Embryonic facial prominence (tissue), 1 donor: Measurements from ENCODE around the gene MCM7.

Experiments used
- DNase-seq: peaks from one replicate; pipeline ENCODE4 v3.0.0-alpha.2; 2016; ENCODE audit errors: extremely low spot score

The MCM7 gene

GRCh38 chr7:100071018-100071723, 30.0 kb downstream of the MCM7 start:
- no peak for DNase-seq

- no peak for DNase-seq
These were observed 31.2 kb downstream of the MCM7 start for GRCh38 chr7:100069991-100070390.

GRCh38 chr7:100066953-100067352, 34.2 kb downstream of the MCM7 start:
- no peak for DNase-seq

GRCh38 chr7:100065452-100066186, 35.6 kb downstream of the MCM7 start:
- DNase-seq = no peak

- no peak for DNase-seq
These were observed 37.0 kb downstream of the MCM7 start for GRCh38 chr7:100064162-100064561.

- DNase-seq = no peak
These were observed 37.8 kb downstream of the MCM7 start for GRCh38 chr7:100063376-100063775.

GRCh38 chr7:100061518-100062193, 39.5 kb downstream of the MCM7 start:
- DNase-seq = no peak

- no peak for DNase-seq
These were observed 41.9 kb downstream of the MCM7 start for GRCh38 chr7:100059251-100059739.

- DNase-seq = no peak
These were observed 44.2 kb downstream of the MCM7 start for GRCh38 chr7:100057006-100057405.

GRCh38 chr7:100053215-100053614, 48.0 kb downstream of the MCM7 start:
- peak; percentile 16 for DNase-seq

- DNase-seq = no peak
These were observed 49.6 kb downstream of the MCM7 start for GRCh38 chr7:100051611-100052010.

GRCh38 chr7:100049441-100050291, 51.5 kb downstream of the MCM7 start, which contains the start of gene ZSCAN21:
Gene ZSCAN21, plus strand, starts transcription at chr7:100049774. Its CDS starts 7,233 bp downstream, at chr7:100057007.
- peak; percentile 65 for DNase-seq

- DNase-seq = no peak
These were observed 52.5 kb downstream of the MCM7 start for GRCh38 chr7:100048680-100049079.

- no peak for DNase-seq
These were observed 56.5 kb downstream of the MCM7 start for GRCh38 chr7:100044718-100045117.
